Activated CD4-positive, alpha-beta memory T cell treated with anti-CD3 and anti-CD28 coated beads, Interleukin-2, amount 10 ng/mL, durations not matched to agents 7 days and 5 days (primary cell): Measurements from ENCODE around the gene AASDH. TPM values are rescaled to one million over a fixed set of nuclear protein-coding genes. Genes with fewer than 3 reads are reported as not detected.
A peak's percentile ranks its signal among the peaks of the same experiment; 100 is the strongest.

Experiments used
- CTCF ChIA-PET: fragments of 350-600 bp; sonication (Branson Sonifier 250); formaldehyde crosslinking; loops from one replicate; lab custom pipeline; 2021; ENCODE audit warnings: antibody characterized with exemption, inconsistent platforms; lab: Charles Lee
- POLR2A ChIA-PET: fragments of 350-600 bp; sonication (Branson Sonifier 250); formaldehyde crosslinking; loops from one replicate; lab custom pipeline; 2021; ENCODE audit warnings: antibody characterized with exemption; lab: Charles Lee
- DNase-seq: peaks from one replicate; pipeline ENCODE4 v3.0.0-alpha.2; 2020
- H3K27ac Mint-ChIP-seq: one replicate; pipeline ENCODE4 v1.8.0; 2021; ENCODE audit warnings: mild to moderate bottlenecking, mixed read lengths
- H3K27me3 Mint-ChIP-seq: one replicate; pipeline ENCODE4 v1.8.0; 2021; ENCODE audit warnings: mixed read lengths
- H3K36me3 Mint-ChIP-seq: one replicate; pipeline ENCODE4 v1.8.0; 2021; ENCODE audit warnings: low read depth, mixed read lengths
- H3K4me1 Mint-ChIP-seq: one replicate; pipeline ENCODE4 v1.8.0; 2021; ENCODE audit warnings: mixed read lengths
- H3K4me3 Mint-ChIP-seq: one replicate; pipeline ENCODE4 v1.8.0; 2021; ENCODE audit warnings: mild to moderate bottlenecking, mixed read lengths
- H3K9me3 Mint-ChIP-seq: one replicate; pipeline ENCODE4 v1.8.0; 2021; ENCODE audit warnings: mixed read lengths
- total RNA-seq, 2 experiments: library from RNA; stranded (reverse); gene quantifications; one replicate each; pipeline ENCODE4 v1.2.3, GENCODE V29; 2021

Gene AASDH
- total RNA-seq, 2 experiments from 2014 or later, result 9.6 to 11.1 TPM

DNA sequence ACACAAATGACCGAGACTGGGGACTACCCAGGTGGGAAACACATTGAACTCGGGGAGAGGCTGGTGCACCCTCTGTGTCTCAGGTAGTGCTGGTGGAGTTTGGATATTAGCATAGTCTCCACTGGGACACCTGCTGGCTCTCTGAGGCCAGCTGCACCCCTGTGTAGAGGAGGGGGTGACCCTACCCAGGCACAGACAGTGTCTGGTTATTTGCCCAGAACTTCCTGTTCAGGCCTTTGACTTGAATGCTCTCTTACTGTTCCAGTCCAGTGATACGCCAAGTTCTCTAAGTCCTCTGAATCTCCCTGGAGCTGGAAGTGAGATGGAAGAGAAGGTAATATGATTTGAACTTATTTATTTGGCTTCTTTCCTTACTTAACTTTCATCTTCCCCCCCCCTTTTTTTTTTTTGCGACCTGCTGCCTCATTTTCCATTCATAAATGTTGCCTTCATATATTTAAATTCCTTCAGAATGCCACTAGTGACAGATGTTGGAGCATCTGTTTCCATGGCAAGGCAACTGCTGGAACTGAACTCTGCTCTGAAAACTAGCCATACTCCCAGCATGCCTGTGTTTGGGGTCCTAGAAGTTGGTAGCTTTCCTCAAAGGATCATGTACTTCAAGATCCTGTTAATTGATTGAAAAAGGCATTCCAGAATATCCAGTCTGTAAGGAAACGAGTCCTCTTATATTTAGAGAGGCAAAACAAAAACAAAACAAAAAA is 76.7 kb downstream of the AASDH start:
- Mint-ChIP-seq H3K9me3 (no peaks in the 10 kb centered on the region), H3K4me3 (no peak overlapping the region), H3K4me1 (peaks cover 1% of the 10 kb centered on the region), H3K27me3 (peaks cover 3% of the 10 kb centered on the region), H3K27ac (no peak overlapping the region), H3K36me3 (no peaks in the 10 kb centered on the region)
- DNase-seq, result no peak
- CTCF ChIA-PET, result no interaction called here
- POLR2A ChIA-PET, result no interaction called here

- ChIA-PET POLR2A (no interaction called here), CTCF (no interaction called here)
- Mint-ChIP-seq H3K27me3 (peaks cover 3% of the 10 kb centered on the region), H3K9me3 (no peaks in the 10 kb centered on the region), H3K4me3 (no peak overlapping the region), H3K27ac (no peak overlapping the region), H3K4me1 (peaks cover 3% of the 10 kb centered on the region), H3K36me3 (no peaks in the 10 kb centered on the region)
- DNase-seq, result no peak
These were observed 78.9 kb downstream of the AASDH start for GRCh38 chr4:56308384-56308783.

GRCh38 chr4:56307423-56307822 is 79.9 kb downstream of the AASDH start:
- ChIA-PET POLR2A (no interaction called here), CTCF (interaction anchor here (0.6 kb wide), 1 partner anchor 21 kb away, joined by 3 read pairs; no protein-coding TSS in a partner anchor)
- Mint-ChIP-seq H3K27me3 (peaks cover 3% of the 10 kb centered on the region), H3K27ac (no peak overlapping the region), H3K4me1 (peaks cover 3% of the 10 kb centered on the region), H3K9me3 (no peaks in the 10 kb centered on the region), H3K36me3 (no peaks in the 10 kb centered on the region), H3K4me3 (no peak overlapping the region)
- DNase-seq, result no peak

DNA sequence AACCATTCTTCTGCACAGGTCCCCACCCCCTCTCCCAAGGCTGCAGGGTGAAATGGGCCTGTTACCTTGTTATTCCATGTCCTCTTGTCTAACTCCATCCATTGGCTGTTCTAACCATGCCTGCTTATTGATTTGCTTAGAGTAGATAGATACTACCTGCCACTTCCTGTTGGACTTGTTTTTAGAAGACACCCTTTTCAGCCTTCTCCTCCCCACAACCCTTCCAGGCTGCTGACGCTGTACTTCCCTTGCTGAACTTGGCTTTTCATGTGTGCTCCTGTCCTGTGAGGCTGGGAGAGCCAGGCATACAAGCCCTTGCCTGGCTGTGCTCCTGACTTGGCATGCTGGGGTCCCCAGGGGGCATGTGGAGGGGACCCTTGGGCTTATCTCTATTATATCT is 81.9 kb downstream of the AASDH start:
- Mint-ChIP-seq H3K27me3 (peaks cover 3% of the 10 kb centered on the region), H3K27ac (no peak overlapping the region), H3K9me3 (no peaks in the 10 kb centered on the region), H3K36me3 (no peaks in the 10 kb centered on the region), H3K4me1 (peaks cover 10% of the 10 kb centered on the region), H3K4me3 (no peak overlapping the region)
- DNase-seq, result no peak
- POLR2A ChIA-PET, result no interaction called here
- CTCF ChIA-PET, result no interaction called here

- peaks cover 3% of the 10 kb centered on the region for H3K27me3 Mint-ChIP-seq
- no peak overlapping the region for H3K27ac Mint-ChIP-seq
- no peak for DNase-seq
- peaks cover 10% of the 10 kb centered on the region for H3K4me1 Mint-ChIP-seq
- no peaks in the 10 kb centered on the region for H3K9me3 Mint-ChIP-seq
- H3K4me3 Mint-ChIP-seq, result no peak overlapping the region
- ChIA-PET CTCF (no interaction called here), POLR2A (no interaction called here)
- no peaks in the 10 kb centered on the region for H3K36me3 Mint-ChIP-seq
These were observed 83.4 kb downstream of the AASDH start for GRCh38 chr4:56303921-56304320.

DNA sequence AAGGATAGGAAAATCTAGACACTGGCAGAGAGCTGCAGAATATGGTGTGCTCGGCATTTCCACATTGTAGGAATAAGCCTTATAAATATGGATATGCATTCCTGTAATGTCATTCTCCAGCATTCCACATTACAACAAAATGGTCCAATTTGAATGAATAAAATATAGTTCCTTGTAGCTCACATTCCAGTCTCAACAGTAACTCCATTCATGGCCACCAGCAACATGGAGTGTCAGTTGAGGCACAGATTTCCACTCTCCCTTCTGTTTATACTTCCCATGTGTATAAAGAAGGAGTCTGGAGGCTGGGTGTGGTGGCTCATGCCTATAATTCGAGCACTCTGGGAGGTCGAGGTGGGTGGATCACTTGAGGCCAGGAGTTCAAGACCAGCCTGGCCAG is 84.5 kb downstream of the AASDH start:
- Mint-ChIP-seq H3K27me3 (peaks cover 3% of the 10 kb centered on the region), H3K9me3 (no peaks in the 10 kb centered on the region), H3K4me3 (no peak overlapping the region), H3K36me3 (no peaks in the 10 kb centered on the region), H3K27ac (no peak overlapping the region), H3K4me1 (peaks cover 10% of the 10 kb centered on the region)
- ChIA-PET CTCF (interaction anchor here (1.3 kb wide), 1 partner anchor 355 kb away, joined by 3 read pairs; no protein-coding TSS in a partner anchor), POLR2A (no interaction called here)
- no peak for DNase-seq

DNA sequence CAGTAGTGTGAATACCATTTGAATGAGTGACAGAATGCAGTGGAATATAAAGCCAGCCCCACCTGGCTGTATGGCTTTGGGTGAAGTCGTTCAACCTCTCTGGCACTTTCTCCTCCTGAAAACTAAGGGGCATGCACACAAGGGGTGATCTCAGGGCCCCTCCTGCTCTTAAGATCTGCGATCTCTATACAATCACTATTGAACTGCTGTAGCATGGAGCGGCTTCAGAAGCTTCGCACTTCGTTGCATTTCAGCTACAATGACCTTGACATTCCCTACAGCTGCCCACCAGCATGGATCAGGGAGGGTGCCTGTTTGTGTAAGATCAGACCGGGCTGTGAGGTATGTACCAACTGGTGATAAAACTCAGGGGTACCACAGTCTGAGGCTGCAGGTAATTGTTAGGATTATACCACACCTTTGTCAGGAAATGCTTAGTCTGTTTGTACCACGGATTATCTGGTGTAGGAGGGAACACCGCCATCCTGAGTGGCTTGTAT is 85.2 kb downstream of the AASDH start:
- no peaks in the 10 kb centered on the region for H3K36me3 Mint-ChIP-seq
- no peaks in the 10 kb centered on the region for H3K27me3 Mint-ChIP-seq
- peaks cover 10% of the 10 kb centered on the region for H3K4me1 Mint-ChIP-seq
- no peak overlapping the region for H3K4me3 Mint-ChIP-seq
- no peaks in the 10 kb centered on the region for H3K9me3 Mint-ChIP-seq
- no peak for DNase-seq
- ChIA-PET POLR2A (no interaction called here), CTCF (interaction anchor here (1.3 to 1.4 kb wide), 2 partner anchors 172 to 354 kb away, joined by 3 to 4 read pairs; no protein-coding TSS in a partner anchor)
- H3K27ac Mint-ChIP-seq, result no peak overlapping the region

- Mint-ChIP-seq H3K27me3 (no peaks in the 10 kb centered on the region), H3K9me3 (no peaks in the 10 kb centered on the region), H3K4me3 (peak overlapping the region; percentile 19), H3K36me3 (no peaks in the 10 kb centered on the region), H3K4me1 (peaks cover 10% of the 10 kb centered on the region), H3K27ac (no peak overlapping the region)
- POLR2A ChIA-PET, result interaction anchor here (1.1 kb wide), 1 partner anchor 352 kb away, joined by 3 read pairs; the partner anchor contains the start of gene CEP135
- peak; percentile 71 for DNase-seq
- CTCF ChIA-PET, result interaction anchor here (0.9 to 1.7 kb wide), 7 partner anchors 86 to 653 kb away, joined by 3 to 4 read pairs (median 3); partner anchors contain the start of gene AASDH
These were observed 85.9 kb downstream of the AASDH start for GRCh38 chr4:56301181-56301996.

- Mint-ChIP-seq H3K27ac (no peak overlapping the region), H3K27me3 (no peaks in the 10 kb centered on the region), H3K4me3 (no peak overlapping the region), H3K36me3 (no peaks in the 10 kb centered on the region), H3K4me1 (peaks cover 7% of the 10 kb centered on the region), H3K9me3 (no peaks in the 10 kb centered on the region)
- CTCF ChIA-PET, result no interaction called here
- POLR2A ChIA-PET, result no interaction called here
- DNase-seq, result no peak
These were observed 89.1 kb downstream of the AASDH start for GRCh38 chr4:56298236-56298635.

- no peaks in the 10 kb centered on the region for H3K9me3 Mint-ChIP-seq
- no peaks in the 10 kb centered on the region for H3K27me3 Mint-ChIP-seq
- no peaks in the 10 kb centered on the region for H3K36me3 Mint-ChIP-seq
- no peak overlapping the region for H3K27ac Mint-ChIP-seq
- H3K4me1 Mint-ChIP-seq, result peaks cover 7% of the 10 kb centered on the region
- DNase-seq, result no peak
- CTCF ChIA-PET, result no interaction called here
- POLR2A ChIA-PET, result no interaction called here
- H3K4me3 Mint-ChIP-seq, result no peak overlapping the region
These were observed 89.5 kb downstream of the AASDH start for GRCh38 chr4:56297776-56298175.

DNA sequence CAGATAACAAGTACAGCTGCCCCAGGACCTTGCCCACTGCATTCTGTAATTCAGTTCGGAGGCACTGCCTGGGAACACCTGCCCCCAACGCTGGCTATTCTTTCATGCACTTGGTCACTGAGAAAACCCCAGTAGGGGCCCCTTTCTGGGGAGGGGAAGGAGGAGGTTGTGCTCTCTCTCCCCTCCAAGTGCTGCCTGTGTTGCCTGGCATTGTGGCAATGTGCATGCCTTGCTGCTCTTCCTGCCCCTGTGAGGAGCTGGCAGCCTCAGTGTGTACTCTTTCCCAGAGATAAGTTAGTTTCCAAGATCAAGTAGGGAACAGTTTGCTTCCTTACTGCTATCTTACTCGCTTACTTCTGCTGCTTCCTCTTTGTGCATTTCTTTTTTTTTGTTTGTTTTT is 90.8 kb downstream of the AASDH start:
- POLR2A ChIA-PET, result no interaction called here
- CTCF ChIA-PET, result no interaction called here
- no peaks in the 10 kb centered on the region for H3K9me3 Mint-ChIP-seq
- DNase-seq, result no peak
- no peaks in the 10 kb centered on the region for H3K36me3 Mint-ChIP-seq
- H3K4me1 Mint-ChIP-seq, result peaks cover 7% of the 10 kb centered on the region
- H3K4me3 Mint-ChIP-seq, result no peak overlapping the region
- H3K27me3 Mint-ChIP-seq, result no peaks in the 10 kb centered on the region
- H3K27ac Mint-ChIP-seq, result no peak overlapping the region

- H3K27me3 Mint-ChIP-seq, result peaks cover 3% of the 10 kb centered on the region
- no peak overlapping the region for H3K27ac Mint-ChIP-seq
- ChIA-PET CTCF (no interaction called here), POLR2A (no interaction called here)
- no peaks in the 10 kb centered on the region for H3K36me3 Mint-ChIP-seq
- peaks cover 10% of the 10 kb centered on the region for H3K4me1 Mint-ChIP-seq
- H3K4me3 Mint-ChIP-seq, result no peak overlapping the region
- H3K9me3 Mint-ChIP-seq, result no peaks in the 10 kb centered on the region
- DNase-seq, result no peak
These were observed 94.2 kb downstream of the AASDH start for GRCh38 chr4:56293121-56293520.

GRCh38 chr4:56289934-56290333 is 97.4 kb downstream of the AASDH start:
- H3K27me3 Mint-ChIP-seq, result peaks cover 3% of the 10 kb centered on the region
- no peak for DNase-seq
- POLR2A ChIA-PET, result no interaction called here
- CTCF ChIA-PET, result no interaction called here
- H3K4me3 Mint-ChIP-seq, result peak overlapping the region; percentile 4
- no peaks in the 10 kb centered on the region for H3K9me3 Mint-ChIP-seq
- H3K27ac Mint-ChIP-seq, result no peak overlapping the region
- H3K4me1 Mint-ChIP-seq, result peaks cover 10% of the 10 kb centered on the region
- H3K36me3 Mint-ChIP-seq, result no peaks in the 10 kb centered on the region
